DMS53 treated with DMSO at 0.1 percent for 48 hours (cell line): ENCODE results near the gene CDKAL1.
"Not testable (repeated sequence)": the region's sequence is repeated elsewhere in the genome, so short reads cannot be mapped to it uniquely, and the experiment has no call there.

Experiments
- DNase-seq: peaks from one replicate; lab custom pipeline; 2025; ENCODE audit not compliant: unreplicated experiment; lab: John Stamatoyannopoulos, UW

CDKAL1 gene

DNA sequence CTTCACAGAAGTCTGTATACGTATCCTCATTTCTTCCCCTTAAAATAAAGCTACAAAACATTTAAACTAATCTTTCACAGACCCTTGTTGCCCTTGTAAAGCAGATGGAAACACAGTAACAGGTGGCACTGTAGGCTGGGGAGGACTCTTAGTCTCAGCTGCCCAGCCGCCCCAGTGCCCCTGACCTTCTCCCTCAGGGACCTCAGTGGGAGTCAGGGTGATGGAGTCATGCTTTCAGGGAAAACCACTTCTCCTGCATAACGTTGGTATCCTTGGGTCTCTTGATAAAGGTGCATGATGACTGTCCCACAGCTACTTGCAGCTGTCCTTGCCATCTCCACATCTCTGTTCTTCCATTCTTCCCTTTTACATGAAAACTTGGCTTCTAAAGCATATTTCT is 198.6 kb downstream of the CDKAL1 start:
- DNase-seq: no peak

GRCh38 chr6:20737912-20738311 is 203.7 kb downstream of the CDKAL1 start:
- no peak for DNase-seq

- DNase-seq: no peak
Observed at GRCh38 chr6:20740088-20740487, 205.8 kb downstream of the CDKAL1 start.

DNA sequence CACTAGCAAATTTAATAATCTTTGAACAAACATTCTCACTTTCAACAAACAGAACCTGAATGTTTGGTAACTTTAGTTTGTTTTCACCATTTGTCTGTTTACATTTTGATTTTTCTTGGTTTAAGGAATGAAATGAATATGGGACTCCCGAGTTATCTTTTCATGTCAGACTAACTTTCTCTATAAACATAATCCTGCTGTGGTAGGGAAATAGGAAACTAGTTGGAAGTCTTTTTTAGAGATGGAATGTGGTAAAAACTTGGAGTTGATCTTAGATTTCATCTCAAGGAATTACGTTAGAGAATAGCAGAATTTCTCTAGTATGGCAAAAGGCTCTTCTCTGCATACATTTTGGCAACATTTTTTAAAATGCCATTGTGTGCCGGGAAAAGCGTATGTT is 206.5 kb downstream of the CDKAL1 start:
- peak; percentile 14 for DNase-seq

DNA sequence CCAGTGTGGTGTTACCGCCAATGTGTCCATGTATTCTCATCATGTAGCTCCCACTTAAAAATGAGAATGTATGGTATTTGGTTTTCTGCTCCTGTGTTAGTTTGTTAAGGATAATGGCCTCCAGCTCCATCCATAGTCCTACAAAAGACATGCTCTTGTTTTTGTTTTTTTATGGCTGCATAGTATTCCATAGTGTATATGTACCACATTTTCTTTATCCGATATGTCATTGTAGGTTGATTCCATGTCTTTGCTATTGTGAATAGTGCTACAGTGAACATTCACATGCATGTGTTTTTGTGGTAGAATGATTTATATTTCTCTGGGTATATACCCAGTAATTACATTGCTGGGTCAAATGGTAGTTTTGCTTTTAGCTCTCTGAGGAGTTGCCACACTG is 207.2 kb downstream of the CDKAL1 start:
- no peak for DNase-seq

DNA sequence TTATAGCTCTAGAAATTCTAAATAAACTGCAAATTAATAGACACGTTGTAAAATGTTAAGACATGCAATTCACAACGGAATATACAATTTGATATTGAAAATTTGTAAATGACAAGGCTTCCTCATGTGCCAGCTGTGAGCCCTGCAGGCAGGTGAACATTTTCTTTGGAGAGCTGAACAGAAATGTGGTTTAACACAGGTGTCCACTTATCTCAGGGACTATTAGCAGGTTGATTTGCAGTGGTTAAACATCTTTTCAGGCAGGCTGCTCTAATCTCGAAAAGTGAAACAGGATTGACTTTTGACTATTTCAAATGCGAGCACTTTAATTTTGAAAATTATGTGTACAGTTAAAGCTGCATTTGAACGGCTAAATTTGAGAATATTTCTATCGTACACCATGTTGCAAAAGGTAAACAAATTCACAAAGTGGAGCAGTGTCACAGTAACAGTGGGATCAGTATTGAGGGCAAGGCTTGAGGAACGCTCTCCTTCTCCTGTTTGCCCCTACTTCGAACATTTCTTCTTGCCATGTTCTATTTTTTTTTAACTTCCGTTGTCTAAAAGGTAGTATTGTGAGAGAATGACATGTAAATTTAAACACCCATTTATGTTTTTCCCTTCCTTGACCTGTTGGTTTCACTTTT is 210.8 kb downstream of the CDKAL1 start:
- DNase-seq: peak; percentile 32

- no peak for DNase-seq
Observed at GRCh38 chr6:20746024-20746423, 211.8 kb downstream of the CDKAL1 start.

- no peak for DNase-seq
Observed at GRCh38 chr6:20746805-20747558, 212.7 kb downstream of the CDKAL1 start.

- no peak for DNase-seq
Observed at GRCh38 chr6:20747991-20748390, 213.7 kb downstream of the CDKAL1 start.

- no peak for DNase-seq
Observed at GRCh38 chr6:20751293-20751935, 217.2 kb downstream of the CDKAL1 start.

GRCh38 chr6:20755631-20756030 is 221.4 kb downstream of the CDKAL1 start:
- DNase-seq: no peak

DNA sequence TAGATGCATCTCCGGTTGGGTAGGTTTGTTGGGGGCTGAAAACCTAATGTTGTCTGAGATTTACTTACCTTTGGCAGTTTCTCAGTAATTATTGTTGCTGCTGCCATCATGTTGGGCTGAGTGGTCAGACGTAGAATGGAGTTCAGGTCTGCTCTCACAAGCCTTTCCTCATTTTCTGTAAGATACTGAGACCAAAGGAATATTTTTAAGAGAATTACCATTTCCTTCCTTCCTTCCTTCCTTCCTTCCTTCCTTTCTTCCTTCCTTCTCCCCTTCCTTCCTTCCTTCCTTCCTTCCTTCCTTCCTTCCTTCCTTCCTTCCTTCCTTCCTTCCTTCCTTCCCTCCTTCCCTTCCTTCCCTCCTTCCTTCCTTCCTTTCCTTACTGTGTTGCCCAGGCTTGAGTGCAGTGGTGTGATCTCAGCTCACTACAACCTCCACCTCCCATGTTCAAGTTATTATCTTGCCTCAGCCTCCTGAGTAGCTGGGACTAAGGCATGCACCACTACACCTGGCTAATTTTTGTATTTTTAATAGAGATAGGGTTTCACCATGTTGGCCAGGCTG is 222.4 kb downstream of the CDKAL1 start:
- not testable (repeated sequence) for DNase-seq

- DNase-seq: no peak
Observed at GRCh38 chr6:20757761-20758160, 223.5 kb downstream of the CDKAL1 start.

DNA sequence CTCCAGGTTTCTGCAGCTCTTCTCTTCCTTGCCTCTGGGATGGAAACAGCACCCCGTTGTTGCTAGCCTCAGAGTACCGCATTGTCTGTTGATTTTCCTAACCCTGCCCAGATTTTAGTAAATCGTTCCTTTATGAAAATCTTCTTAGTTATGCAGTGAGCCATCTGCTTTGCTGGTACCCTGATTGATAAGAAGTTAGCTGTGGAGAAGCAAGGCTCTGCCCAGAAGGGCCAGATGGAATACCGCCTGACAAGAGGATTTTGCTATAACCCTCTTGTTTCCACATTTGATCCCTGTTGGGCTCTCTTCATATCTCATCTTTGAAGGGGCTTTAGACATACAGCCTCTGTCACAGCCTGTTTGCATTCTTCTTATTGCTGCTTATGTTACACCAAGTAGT is 229.0 kb downstream of the CDKAL1 start:
- DNase-seq: no peak

- no peak for DNase-seq
Observed at GRCh38 chr6:20769631-20770030, 235.4 kb downstream of the CDKAL1 start.

DNA sequence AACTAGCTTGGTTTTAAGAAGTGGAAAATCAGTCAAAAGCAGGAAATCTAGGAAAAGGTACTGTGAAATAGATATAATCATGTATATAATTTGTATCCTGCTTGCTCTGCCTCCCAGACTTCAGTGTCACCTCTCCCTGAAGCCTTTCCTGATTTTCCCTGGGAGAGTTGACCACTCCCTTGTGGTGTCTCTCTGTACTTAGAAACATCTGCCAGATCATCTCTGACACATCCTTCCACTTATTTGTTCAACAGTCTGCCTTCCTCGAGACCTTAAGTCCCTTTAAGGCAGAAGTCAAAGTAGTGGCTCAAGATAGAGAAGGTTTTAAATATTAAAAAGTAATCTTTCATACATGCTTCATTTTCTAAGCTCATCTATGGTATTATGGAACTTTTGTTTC is 236.5 kb downstream of the CDKAL1 start:
- no peak for DNase-seq

DNA sequence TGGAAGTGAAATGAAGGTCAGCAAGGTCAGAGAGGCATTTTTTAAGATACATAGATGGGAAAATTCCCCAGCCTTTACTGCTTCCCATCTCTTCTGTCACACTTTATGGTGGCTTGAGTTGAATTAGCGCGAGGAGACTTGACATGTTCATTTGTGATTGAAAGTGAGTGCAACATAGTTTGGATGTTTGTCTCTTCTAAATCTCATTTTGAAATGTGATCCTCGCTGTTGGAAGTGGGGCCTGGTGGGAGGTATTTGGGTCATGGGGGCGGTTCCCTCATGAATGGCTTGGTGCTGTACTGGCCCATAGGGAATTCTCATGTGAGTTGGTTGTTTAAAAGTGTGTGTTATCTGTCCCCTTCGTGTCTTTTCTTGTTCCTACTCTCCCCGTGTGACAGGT is 237.2 kb downstream of the CDKAL1 start:
- DNase-seq: no peak

DNA sequence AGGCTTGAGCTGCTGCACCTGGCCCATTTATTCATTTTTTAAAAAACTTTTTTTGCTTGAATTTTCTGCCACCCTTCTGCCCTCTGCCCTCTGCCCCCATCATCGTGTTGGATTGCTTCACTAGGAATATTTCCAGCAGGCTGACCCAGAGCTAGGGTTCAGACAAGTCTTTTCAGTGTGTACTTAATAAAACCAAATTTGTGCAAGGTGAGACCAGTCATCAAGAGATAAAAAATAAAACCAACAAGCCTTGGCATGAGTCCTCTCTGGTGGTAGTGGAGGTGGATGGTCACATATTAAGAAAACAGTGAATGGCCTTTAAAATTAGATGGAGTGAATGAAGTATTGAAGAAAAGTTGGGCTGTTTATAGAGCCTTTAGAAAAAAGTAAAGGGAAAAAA is 239.6 kb downstream of the CDKAL1 start:
- DNase-seq: no peak

DNA sequence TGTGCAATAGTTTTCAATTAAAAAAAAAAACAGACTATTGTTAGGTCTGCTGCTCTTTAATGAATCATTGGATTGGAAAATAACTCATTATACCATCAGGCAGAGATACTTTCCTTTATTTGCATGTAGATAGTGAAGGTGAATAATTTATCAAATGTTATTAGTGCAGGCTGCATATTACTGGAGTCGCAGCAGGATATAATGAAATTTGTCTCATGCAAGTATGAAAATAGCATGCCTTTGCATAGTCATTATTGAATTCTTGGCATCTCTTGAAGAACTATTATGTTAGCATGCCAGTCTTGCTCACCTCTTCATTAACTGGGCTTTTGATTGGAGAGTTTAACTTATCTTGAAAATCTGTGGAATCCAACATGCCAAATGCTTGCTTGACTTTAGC is 241.7 kb downstream of the CDKAL1 start:
- no peak for DNase-seq

DNA sequence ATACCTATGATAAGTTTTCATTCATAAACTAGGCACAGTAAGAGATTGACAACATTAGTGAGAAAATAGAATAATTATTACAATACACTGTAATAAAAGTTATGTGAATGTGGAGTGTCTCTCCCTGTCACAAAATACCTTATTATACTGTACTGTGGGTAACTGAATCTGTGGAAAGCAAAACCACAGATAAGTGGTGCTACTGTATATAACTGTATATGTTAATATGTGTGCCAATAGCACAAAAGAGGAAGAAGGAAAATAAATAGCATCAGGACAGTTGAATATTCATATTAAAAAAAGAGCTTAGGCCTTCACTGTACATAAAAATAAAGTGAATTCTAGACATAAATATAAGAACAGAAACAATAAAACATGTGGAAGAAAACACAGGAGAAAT is 243.5 kb downstream of the CDKAL1 start:
- DNase-seq: no peak

DNA sequence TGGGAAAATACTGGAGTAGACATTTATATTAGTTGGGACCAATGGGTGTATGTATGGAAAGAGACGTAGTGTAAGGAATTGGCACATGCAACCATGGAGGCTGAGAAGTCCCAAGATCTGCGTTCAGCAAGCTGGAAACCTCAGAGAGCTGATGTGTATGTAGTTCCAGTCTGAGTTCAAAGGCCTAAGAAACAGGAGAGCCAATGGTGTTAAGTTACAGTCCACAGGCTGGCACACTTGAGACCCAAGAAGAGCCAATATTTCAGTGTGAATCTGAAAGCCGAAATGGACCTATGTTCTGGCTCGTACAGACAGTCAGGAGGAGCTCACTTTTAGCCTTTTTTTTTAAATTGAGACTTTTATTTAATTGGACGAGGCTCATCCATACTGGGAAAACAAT is 244.2 kb downstream of the CDKAL1 start:
- DNase-seq: no peak

DNA sequence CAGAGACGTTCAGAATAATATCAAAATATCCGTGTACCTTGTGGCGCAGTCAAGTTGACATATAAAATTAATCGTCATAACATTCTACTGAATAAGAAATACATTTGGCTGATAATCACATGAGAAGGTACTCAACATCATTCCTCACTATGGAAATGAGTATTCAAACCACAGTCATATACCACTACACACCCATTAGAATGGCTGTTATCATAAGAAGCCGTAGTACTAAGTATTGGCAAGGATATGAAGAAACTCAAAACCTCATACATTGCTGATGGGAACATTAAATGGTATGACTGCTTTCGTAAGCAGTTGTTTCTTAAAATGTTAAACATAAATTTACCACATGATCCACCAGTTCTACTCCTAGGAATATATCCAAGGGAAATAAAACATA is 244.7 kb downstream of the CDKAL1 start:
- no peak for DNase-seq
